ENCODE data around the gene FCRL6.

The FCRL6 gene

DNA sequence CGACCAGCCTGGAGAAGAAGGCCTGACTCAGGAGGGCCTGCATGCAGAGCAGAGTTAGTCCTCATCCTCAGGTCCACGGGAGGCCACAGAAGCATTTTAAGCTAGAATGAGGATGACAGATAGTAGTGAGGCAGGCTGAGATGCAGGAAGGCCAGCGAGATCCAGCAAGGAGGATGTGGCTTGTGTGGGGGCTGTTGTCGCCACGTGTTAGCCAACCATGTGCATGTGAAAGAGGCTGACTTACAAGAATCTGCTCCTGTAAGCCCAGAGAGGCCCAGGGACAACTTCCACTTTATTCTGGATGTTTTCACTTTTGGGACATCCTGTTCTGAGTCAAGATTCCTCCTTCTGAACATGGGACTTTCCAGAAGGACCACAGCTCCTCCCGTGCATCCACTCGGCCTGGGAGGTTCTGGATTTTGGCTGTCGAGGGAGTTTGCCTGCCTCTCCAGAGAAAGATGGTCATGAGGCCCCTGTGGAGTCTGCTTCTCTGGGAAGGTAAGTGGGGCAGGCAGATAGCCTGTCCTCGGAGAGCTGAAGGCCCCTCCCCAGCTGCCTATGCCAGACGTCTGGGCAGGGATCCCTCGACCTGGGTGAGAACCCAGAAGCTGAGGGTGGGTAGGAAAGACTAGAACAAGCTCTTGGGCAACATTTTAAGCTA is 24.4 kb downstream of the FCRL6 start, which contains the start of gene SLAMF8:
Gene SLAMF8, plus strand, starts transcription at position 433 of the 661 bp plus-strand sequence. Its CDS starts 26 bp downstream, at position 459.
- Histone ChIP-seq H3K4me3 (ENCODE audit: low read length in 2 of 2) (no peak within 1 kb of the TSS), H3K27me3 (ENCODE audit: control insufficient read depth in 1 of 2, insufficient read depth in 2 of 2, low read length in 2 of 2) (peaks cover 0 to 18% of the 10 kb centered on the region in 2 donors), H3K9ac (ENCODE audit: low read length in 2 of 2) (no peak within 1 kb of the TSS), H3K36me3 (ENCODE audit: control insufficient read depth in 2 of 2, insufficient read depth in 2 of 2, low read length in 2 of 2) (no peaks in the 10 kb centered on the region), H3K27ac (ENCODE audit: low read length) (no peak within 1 kb of the TSS), H3K9me3 (ENCODE audit: control insufficient read depth in 2 of 2, low read length in 2 of 2) (no peaks in the 10 kb centered on the region), H3K4me1 (ENCODE audit: control insufficient read depth, insufficient read depth, low read length) (peaks cover 6% of the 10 kb centered on the region)

DNA sequence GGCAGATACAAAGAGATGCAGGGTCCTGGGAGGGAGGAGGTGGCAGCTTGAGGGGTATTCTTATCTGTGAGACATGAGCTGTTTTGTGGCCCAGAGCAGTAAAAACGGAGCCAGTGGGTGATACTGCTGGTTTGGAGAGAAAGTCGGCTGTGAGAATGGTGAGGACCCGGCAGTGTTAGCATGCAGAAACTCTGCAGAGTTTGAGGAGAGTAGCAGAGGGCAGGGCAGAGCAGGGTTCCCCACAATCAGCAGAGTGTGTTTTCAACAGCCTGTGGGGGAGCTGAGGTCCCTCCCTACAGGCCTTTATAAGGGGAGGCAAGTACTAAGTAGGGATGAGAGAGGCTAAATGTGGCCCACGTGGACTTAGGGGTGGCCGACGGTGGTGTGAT is 24.9 kb downstream of the FCRL6 start:
- Histone ChIP-seq H3K4me3 (ENCODE audit: low read length in 2 of 2) (no peak overlapping the region), H3K4me1 (ENCODE audit: control insufficient read depth, insufficient read depth, low read length) (peaks cover 6% of the 10 kb centered on the region), H3K9ac (ENCODE audit: low read length in 2 of 2) (no peak overlapping the region), H3K27me3 (ENCODE audit: control insufficient read depth in 1 of 2, insufficient read depth in 2 of 2, low read length in 2 of 2) (peaks cover 0 to 17% of the 10 kb centered on the region in 2 donors), H3K27ac (ENCODE audit: low read length) (no peak overlapping the region), H3K36me3 (ENCODE audit: control insufficient read depth in 2 of 2, insufficient read depth in 2 of 2, low read length in 2 of 2) (no peaks in the 10 kb centered on the region), H3K9me3 (ENCODE audit: control insufficient read depth in 2 of 2, low read length in 2 of 2) (no peaks in the 10 kb centered on the region)

- Histone ChIP-seq H3K9ac (ENCODE audit: low read length in 2 of 2) (no peak overlapping the region), H3K36me3 (ENCODE audit: control insufficient read depth in 2 of 2, insufficient read depth in 2 of 2, low read length in 2 of 2) (no peaks in the 10 kb centered on the region), H3K27me3 (ENCODE audit: control insufficient read depth in 1 of 2, insufficient read depth in 2 of 2, low read length in 2 of 2) (peaks cover 0 to 17% of the 10 kb centered on the region in 2 donors), H3K9me3 (ENCODE audit: control insufficient read depth in 2 of 2, low read length in 2 of 2) (no peaks in the 10 kb centered on the region), H3K4me1 (ENCODE audit: control insufficient read depth, insufficient read depth, low read length) (peaks cover 6% of the 10 kb centered on the region), H3K4me3 (ENCODE audit: low read length in 2 of 2) (no peak overlapping the region), H3K27ac (ENCODE audit: low read length) (no peak overlapping the region)
These were observed 25.4 kb downstream of the FCRL6 start for GRCh38 chr1:159827549-159827948.

DNA sequence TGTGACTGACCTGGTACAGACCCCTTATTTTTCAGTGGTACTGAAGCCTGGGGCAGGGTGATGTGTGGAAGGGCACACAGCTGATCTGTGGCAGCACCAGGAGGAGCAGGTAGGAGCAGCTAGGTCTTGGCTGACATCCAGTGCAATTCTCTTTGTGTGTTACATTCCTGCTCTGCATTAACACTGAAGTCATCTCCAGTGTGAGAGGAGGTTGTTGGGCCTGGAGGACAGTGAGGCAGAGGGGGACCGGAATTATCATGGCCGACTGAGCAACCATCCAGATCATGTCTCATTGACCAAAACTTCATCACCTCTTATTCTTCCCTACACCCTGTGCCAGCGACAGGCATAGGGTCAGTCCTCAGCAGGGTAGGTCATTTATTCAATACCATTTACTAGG is 26.0 kb downstream of the FCRL6 start:
- Histone ChIP-seq H3K4me3 (ENCODE audit: low read length in 2 of 2) (no peak overlapping the region), H3K9me3 (ENCODE audit: control insufficient read depth in 2 of 2, low read length in 2 of 2) (no peaks in the 10 kb centered on the region), H3K27ac (ENCODE audit: low read length) (no peak overlapping the region), H3K4me1 (ENCODE audit: control insufficient read depth, insufficient read depth, low read length) (peaks cover 6% of the 10 kb centered on the region), H3K36me3 (ENCODE audit: control insufficient read depth in 2 of 2, insufficient read depth in 2 of 2, low read length in 2 of 2) (no peaks in the 10 kb centered on the region), H3K9ac (ENCODE audit: low read length in 2 of 2) (no peak overlapping the region), H3K27me3 (ENCODE audit: control insufficient read depth in 1 of 2, insufficient read depth in 2 of 2, low read length in 2 of 2) (peaks cover 0 to 12% of the 10 kb centered on the region in 2 donors)

GRCh38 chr1:159828581-159829272 is 26.6 kb downstream of the FCRL6 start:
- Histone ChIP-seq H3K27ac (ENCODE audit: low read length) (no peak overlapping the region), H3K4me1 (ENCODE audit: control insufficient read depth, insufficient read depth, low read length) (peaks cover 6% of the 10 kb centered on the region), H3K4me3 (ENCODE audit: low read length in 2 of 2) (no peak overlapping the region), H3K9ac (ENCODE audit: low read length in 2 of 2) (no peak overlapping the region), H3K27me3 (ENCODE audit: control insufficient read depth in 1 of 2, insufficient read depth in 2 of 2, low read length in 2 of 2) (peaks cover 0 to 6% of the 10 kb centered on the region in 2 donors), H3K36me3 (ENCODE audit: control insufficient read depth in 2 of 2, insufficient read depth in 2 of 2, low read length in 2 of 2) (no peaks in the 10 kb centered on the region), H3K9me3 (ENCODE audit: control insufficient read depth in 2 of 2, low read length in 2 of 2) (no peaks in the 10 kb centered on the region)

DNA sequence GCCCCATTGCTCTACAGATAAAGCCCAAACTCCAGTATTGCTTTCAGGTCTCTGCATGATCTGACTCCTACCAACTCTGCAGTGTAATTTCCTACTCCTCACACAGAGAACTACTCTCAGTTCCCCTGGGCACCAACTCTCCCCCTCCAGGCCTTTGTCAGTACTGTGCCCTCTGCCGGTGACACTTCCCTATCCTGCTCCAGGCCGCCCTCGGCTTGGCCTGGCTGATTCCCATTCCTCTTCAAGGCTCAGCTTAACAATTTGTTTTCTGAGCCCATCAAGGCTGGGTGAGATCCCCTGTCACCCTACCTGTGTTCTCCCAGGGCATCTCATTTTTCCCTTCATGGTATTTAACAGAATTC is 27.1 kb downstream of the FCRL6 start:
- H3K27ac ChIP-seq (ENCODE audit: low read length), result no peak overlapping the region
- H3K4me1 ChIP-seq (ENCODE audit: control insufficient read depth, insufficient read depth, low read length), result peaks cover 6% of the 10 kb centered on the region
- H3K9me3 ChIP-seq (ENCODE audit: control insufficient read depth in 2 of 2, low read length in 2 of 2), result no peaks in the 10 kb centered on the region
- H3K9ac ChIP-seq (ENCODE audit: low read length in 2 of 2), result no peak overlapping the region
- no peaks in the 10 kb centered on the region for H3K36me3 ChIP-seq (ENCODE audit: control insufficient read depth in 2 of 2, insufficient read depth in 2 of 2, low read length in 2 of 2)
- peaks cover 0 to 6% of the 10 kb centered on the region in 2 donors for H3K27me3 ChIP-seq (ENCODE audit: control insufficient read depth in 1 of 2, insufficient read depth in 2 of 2, low read length in 2 of 2)
- no peak overlapping the region for H3K4me3 ChIP-seq (ENCODE audit: low read length in 2 of 2)

GRCh38 chr1:159829822-159830465 is 27.8 kb downstream of the FCRL6 start:
- H3K27ac ChIP-seq (ENCODE audit: low read length), result no peak overlapping the region
- H3K36me3 ChIP-seq (ENCODE audit: control insufficient read depth in 2 of 2, insufficient read depth in 2 of 2, low read length in 2 of 2), result peaks cover 0 to 2% of the 10 kb centered on the region in 2 donors
- H3K4me3 ChIP-seq (ENCODE audit: low read length in 2 of 2), result no peak overlapping the region
- peaks cover 6% of the 10 kb centered on the region for H3K4me1 ChIP-seq (ENCODE audit: control insufficient read depth, insufficient read depth, low read length)
- H3K9ac ChIP-seq (ENCODE audit: low read length in 2 of 2), result no peak overlapping the region
- no peaks in the 10 kb centered on the region for H3K9me3 ChIP-seq (ENCODE audit: control insufficient read depth in 2 of 2, low read length in 2 of 2)
- H3K27me3 ChIP-seq (ENCODE audit: control insufficient read depth in 1 of 2, insufficient read depth in 2 of 2, low read length in 2 of 2), result peaks cover 0 to 4% of the 10 kb centered on the region in 2 donors

DNA sequence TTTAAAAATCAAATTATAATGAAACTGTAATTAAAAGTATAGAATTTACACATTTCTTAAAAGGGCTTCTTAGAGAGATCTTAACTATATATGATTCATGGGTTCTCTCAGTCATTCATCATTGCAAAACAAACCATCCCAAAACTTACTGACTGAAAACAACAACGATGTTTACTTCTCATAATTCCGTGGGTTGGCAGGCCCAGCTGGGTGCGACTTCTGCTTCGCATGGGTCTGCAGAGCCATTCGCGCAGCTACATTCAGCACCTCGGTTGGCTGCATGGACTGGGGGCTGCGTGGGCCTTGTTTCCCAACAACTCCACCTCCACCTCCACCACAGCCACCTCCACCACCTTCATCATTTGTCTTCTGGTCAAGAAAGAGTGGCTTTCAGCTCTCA is 28.6 kb downstream of the FCRL6 start:
- no peaks in the 10 kb centered on the region for H3K9me3 ChIP-seq (ENCODE audit: control insufficient read depth in 2 of 2, low read length in 2 of 2)
- H3K27me3 ChIP-seq (ENCODE audit: control insufficient read depth in 1 of 2, insufficient read depth in 2 of 2, low read length in 2 of 2), result peaks cover 0 to 4% of the 10 kb centered on the region in 2 donors
- H3K4me3 ChIP-seq (ENCODE audit: low read length in 2 of 2), result no peak overlapping the region
- H3K9ac ChIP-seq (ENCODE audit: low read length in 2 of 2), result no peak overlapping the region
- peaks cover 6% of the 10 kb centered on the region for H3K4me1 ChIP-seq (ENCODE audit: control insufficient read depth, insufficient read depth, low read length)
- H3K27ac ChIP-seq (ENCODE audit: low read length), result no peak overlapping the region
- peaks cover 0 to 2% of the 10 kb centered on the region in 2 donors for H3K36me3 ChIP-seq (ENCODE audit: control insufficient read depth in 2 of 2, insufficient read depth in 2 of 2, low read length in 2 of 2)

DNA sequence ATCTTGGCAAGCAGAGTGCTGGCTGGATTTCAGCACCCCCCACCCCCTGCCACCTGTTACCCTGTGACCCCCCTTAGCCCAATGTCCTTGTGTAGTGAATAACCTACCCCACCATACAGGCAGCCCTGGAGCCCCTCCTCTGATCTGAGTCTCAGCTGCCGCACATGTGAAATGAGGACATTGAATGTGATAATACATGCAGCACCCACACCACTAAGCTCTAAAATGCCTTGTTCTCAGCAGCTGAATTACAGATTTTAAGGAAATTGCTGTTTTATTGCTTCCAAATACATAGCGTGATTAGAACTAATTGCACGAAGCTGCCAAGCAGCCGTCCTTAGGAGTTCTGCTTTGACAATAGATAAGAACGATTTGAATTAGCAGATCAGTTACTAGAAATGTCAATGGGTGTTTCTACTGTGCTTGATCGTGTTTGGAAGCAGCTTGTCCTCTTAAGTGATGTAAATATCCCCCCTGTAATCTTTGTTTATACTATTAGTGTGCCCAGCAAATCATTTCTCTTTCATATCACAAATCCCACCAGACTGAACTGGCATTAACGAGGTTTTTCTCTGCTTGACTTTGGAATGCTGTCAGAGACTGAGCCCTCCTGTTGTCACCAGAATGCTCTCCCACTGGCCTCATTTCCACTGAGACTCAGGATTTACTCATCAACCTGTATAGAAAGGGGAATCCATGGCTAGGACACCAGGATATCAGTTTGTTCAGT is 29.4 kb downstream of the FCRL6 start:
- peaks cover 0 to 4% of the 10 kb centered on the region in 2 donors for H3K36me3 ChIP-seq (ENCODE audit: control insufficient read depth in 2 of 2, insufficient read depth in 2 of 2, low read length in 2 of 2)
- H3K9me3 ChIP-seq (ENCODE audit: control insufficient read depth in 2 of 2, low read length in 2 of 2), result no peaks in the 10 kb centered on the region
- H3K4me3 ChIP-seq (ENCODE audit: low read length in 2 of 2), result no peak overlapping the region
- H3K27ac ChIP-seq (ENCODE audit: low read length), result no peak overlapping the region
- H3K27me3 ChIP-seq (ENCODE audit: control insufficient read depth in 1 of 2, insufficient read depth in 2 of 2, low read length in 2 of 2), result peaks cover 0 to 4% of the 10 kb centered on the region in 2 donors
- no peak overlapping the region for H3K9ac ChIP-seq (ENCODE audit: low read length in 2 of 2)
- H3K4me1 ChIP-seq (ENCODE audit: control insufficient read depth, insufficient read depth, low read length), result peaks cover 2% of the 10 kb centered on the region

DNA sequence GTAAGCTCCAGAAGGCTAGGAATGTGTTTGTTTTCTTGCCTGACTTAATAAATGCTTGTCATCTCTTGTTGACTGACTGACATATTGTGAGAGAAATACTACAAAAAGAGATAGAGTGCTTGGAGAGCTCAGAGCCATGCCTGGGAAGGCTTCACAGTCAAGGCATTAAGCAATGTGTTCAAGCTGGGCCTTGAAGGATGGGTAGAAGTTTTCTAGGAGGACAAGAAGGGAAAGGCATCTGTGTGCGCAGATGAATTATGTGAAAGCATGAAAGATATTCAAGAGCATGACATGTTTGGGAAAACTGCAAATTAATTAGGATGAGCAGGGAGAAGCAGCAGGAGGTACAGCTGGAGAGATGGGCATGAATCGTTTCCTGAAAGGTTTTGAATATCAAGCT is 30.1 kb downstream of the FCRL6 start:
- no peak overlapping the region for H3K27ac ChIP-seq (ENCODE audit: low read length)
- H3K4me3 ChIP-seq (ENCODE audit: low read length in 2 of 2), result no peak overlapping the region
- H3K4me1 ChIP-seq (ENCODE audit: control insufficient read depth, insufficient read depth, low read length), result peaks cover 2% of the 10 kb centered on the region
- peaks cover 0 to 8% of the 10 kb centered on the region in 2 donors for H3K36me3 ChIP-seq (ENCODE audit: control insufficient read depth in 2 of 2, insufficient read depth in 2 of 2, low read length in 2 of 2)
- peaks cover 0 to 2% of the 10 kb centered on the region in 2 donors for H3K27me3 ChIP-seq (ENCODE audit: control insufficient read depth in 1 of 2, insufficient read depth in 2 of 2, low read length in 2 of 2)
- no peak overlapping the region for H3K9ac ChIP-seq (ENCODE audit: low read length in 2 of 2)
- H3K9me3 ChIP-seq (ENCODE audit: control insufficient read depth in 2 of 2, low read length in 2 of 2), result no peaks in the 10 kb centered on the region
